NT2/D1 (cell line): ENCODE results near the gene TRPV4.

Experiments
- DNase-seq: peaks from one replicate; pipeline ENCODE4 v3.0.0-alpha.2; 2011; ENCODE audit warnings: low read depth, low spot score
- H3K27me3 ChIP-seq: 2 replicates; pipeline ENCODE4 v1.6.0; 2011; ENCODE audit warnings: mild to moderate bottlenecking; ENCODE audit not compliant: insufficient read length, insufficient read depth
- H3K36me3 ChIP-seq: 2 replicates; pipeline ENCODE4 v1.6.1; 2011; ENCODE audit warnings: mild to moderate bottlenecking, low read length, mixed read lengths; ENCODE audit not compliant: insufficient read depth, insufficient read length
- H3K4me1 ChIP-seq: 2 replicates; pipeline ENCODE4 v1.5.1; 2011; ENCODE audit not compliant: insufficient read depth, insufficient read length
- H3K4me3 ChIP-seq: 2 replicates; pipeline ENCODE4 v1.5.1; 2011; ENCODE audit warnings: low read depth; ENCODE audit not compliant: insufficient read length
- H3K9ac ChIP-seq: 2 replicates; pipeline ENCODE4 v1.6.0; 2011; ENCODE audit warnings: low read depth; ENCODE audit not compliant: insufficient read length
- H3K9me3 ChIP-seq: 2 replicates; pipeline ENCODE4 v1.5.1; 2011; ENCODE audit warnings: mild to moderate bottlenecking, low read length; ENCODE audit not compliant: insufficient read depth
- SUZ12 ChIP-seq: IDR thresholded peaks from 2 replicates; pipeline ENCODE4 v1.6.1; 2011; ENCODE audit not compliant: insufficient read length, insufficient read depth; ENCODE audit errors: extremely low read depth
- YY1 ChIP-seq: IDR thresholded peaks from 2 replicates; pipeline ENCODE4 v1.6.1; 2011; ENCODE audit not compliant: insufficient read length, insufficient read depth
- ZNF274 ChIP-seq: IDR thresholded peaks from 2 replicates; pipeline ENCODE4 v1.6.1; 2011; ENCODE audit warnings: mild to moderate bottlenecking, low read depth, low read length

Gene TRPV4

DNA sequence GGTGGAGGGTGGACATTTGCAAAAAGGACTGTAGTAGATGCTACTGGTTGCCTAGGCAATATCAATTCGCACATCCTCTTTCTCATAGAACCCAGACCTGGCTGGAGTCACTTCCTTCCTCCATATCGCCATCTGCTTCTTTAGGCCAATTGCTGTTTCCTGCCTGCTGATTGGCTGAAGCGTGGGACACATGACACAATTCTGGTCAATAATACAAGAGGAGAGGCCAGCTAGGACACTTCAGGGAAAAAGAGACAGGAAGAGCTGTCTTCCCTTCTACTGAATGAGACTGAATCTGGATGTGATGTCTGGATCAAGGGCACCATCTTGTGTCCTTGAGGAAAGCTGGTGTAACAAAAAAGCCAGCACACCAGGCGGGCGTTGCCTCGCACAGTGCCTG is 53.8 kb downstream of the TRPV4 start:
- no peak for DNase-seq

GRCh38 chr12:109778684-109779083 is 54.5 kb downstream of the TRPV4 start:
- H3K27me3 ChIP-seq, result no peaks in the 10 kb centered on the region
- peaks cover 8% of the 10 kb centered on the region for H3K36me3 ChIP-seq
- peaks cover under 1% of the 10 kb centered on the region for H3K4me1 ChIP-seq
- H3K9ac ChIP-seq, result no peak overlapping the region
- peaks cover 4% of the 10 kb centered on the region; the same call in 1 of the 2 replicates for H3K9me3 ChIP-seq
- DNase-seq, result no peak
- no peak for TF ChIP-seq SUZ12
- no peak for TF ChIP-seq ZNF274
- no peak for TF ChIP-seq YY1
- H3K4me3 ChIP-seq, result no peak overlapping the region

More for the DNA sequence above, 53.8 kb downstream of the TRPV4 start:
- H3K27me3 ChIP-seq, result no peaks in the 10 kb centered on the region
- peaks cover 14% of the 10 kb centered on the region for H3K36me3 ChIP-seq
- TF ChIP-seq YY1 (no peak), SUZ12 (no peak), ZNF274 (no peak)
- peaks cover 2% of the 10 kb centered on the region for H3K4me1 ChIP-seq
- peaks cover 4% of the 10 kb centered on the region; the same call in 1 of the 2 replicates for H3K9me3 ChIP-seq
- no peak overlapping the region for H3K4me3 ChIP-seq
- H3K9ac ChIP-seq, result no peak overlapping the region

GRCh38 chr12:109777544-109777943 is 55.7 kb downstream of the TRPV4 start:
- DNase-seq, result no peak
- Histone ChIP-seq H3K4me3 (no peak overlapping the region), H3K27me3 (no peaks in the 10 kb centered on the region), H3K36me3 (no peaks in the 10 kb centered on the region), H3K9me3 (peaks cover 4% of the 10 kb centered on the region; the same call in 1 of the 2 replicates), H3K4me1 (peaks cover 4% of the 10 kb centered on the region), H3K9ac (no peak overlapping the region)
- no peak for TF ChIP-seq SUZ12

DNA sequence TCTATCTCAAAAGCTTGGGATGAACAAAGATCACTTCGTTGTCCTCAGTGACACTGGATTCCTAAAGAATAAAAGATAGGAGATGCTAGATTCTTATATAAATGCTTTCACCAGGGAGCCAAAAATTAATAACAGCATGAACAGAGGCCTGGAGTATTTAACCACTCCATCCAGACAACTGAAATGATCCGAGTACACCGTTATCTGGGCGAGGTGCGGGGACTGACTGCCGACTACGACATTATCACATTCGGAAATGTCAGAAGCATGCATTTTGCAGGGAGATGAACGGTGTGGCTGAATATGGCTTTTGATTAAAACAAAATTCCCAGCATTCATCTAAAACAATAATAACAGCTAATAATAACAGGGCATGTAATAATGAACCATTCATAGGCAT is 56.6 kb downstream of the TRPV4 start:
- Histone ChIP-seq H3K36me3 (no peaks in the 10 kb centered on the region), H3K27me3 (no peaks in the 10 kb centered on the region), H3K9me3 (no peaks in the 10 kb centered on the region), H3K4me1 (peaks cover 10% of the 10 kb centered on the region), H3K9ac (no peak overlapping the region), H3K4me3 (no peak overlapping the region)
- no peak for DNase-seq
- no peak for TF ChIP-seq SUZ12
- no peak for TF ChIP-seq ZNF274
- TF ChIP-seq YY1, result no peak

- peak; percentile 48 for DNase-seq
- TF ChIP-seq SUZ12, result no peak
- TF ChIP-seq ZNF274, result no peak
- TF ChIP-seq YY1, result no peak
- Histone ChIP-seq H3K4me1 (peaks cover 10% of the 10 kb centered on the region), H3K27me3 (no peaks in the 10 kb centered on the region), H3K9ac (no peak overlapping the region), H3K4me3 (no peak overlapping the region), H3K36me3 (no peaks in the 10 kb centered on the region), H3K9me3 (no peaks in the 10 kb centered on the region)
These were observed 57.9 kb downstream of the TRPV4 start for GRCh38 chr12:109775172-109775881.

- no peaks in the 10 kb centered on the region for H3K9me3 ChIP-seq
- no peak for DNase-seq
- H3K9ac ChIP-seq, result no peak overlapping the region
- TF ChIP-seq YY1, result no peak
- no peak for TF ChIP-seq SUZ12
- TF ChIP-seq ZNF274, result no peak
- no peak overlapping the region for H3K4me3 ChIP-seq
- no peaks in the 10 kb centered on the region for H3K36me3 ChIP-seq
- H3K27me3 ChIP-seq, result no peaks in the 10 kb centered on the region
- peaks cover 10% of the 10 kb centered on the region for H3K4me1 ChIP-seq
These were observed 59.7 kb downstream of the TRPV4 start for GRCh38 chr12:109773384-109774011.

GRCh38 chr12:109772622-109773321 is 60.4 kb downstream of the TRPV4 start:
- Histone ChIP-seq H3K4me1 (peaks cover 10% of the 10 kb centered on the region), H3K9me3 (no peaks in the 10 kb centered on the region), H3K9ac (no peak overlapping the region), H3K4me3 (no peak overlapping the region), H3K36me3 (peaks cover 4% of the 10 kb centered on the region), H3K27me3 (no peaks in the 10 kb centered on the region)
- TF ChIP-seq SUZ12 (no peak), ZNF274 (no peak), YY1 (no peak)
- no peak for DNase-seq
